ENCODE data around the gene PSMB8.

The PSMB8 gene

GRCh38 chr6:32796848-32797776 lies 46.7 kb downstream of the PSMB8 start:
- peak; percentile 47 for DNase-seq (ENCODE audit: low spot score)

- no peak for DNase-seq (ENCODE audit: low spot score)
These were observed 49.3 kb downstream of the PSMB8 start for GRCh38 chr6:32794510-32794909.

- no peak for DNase-seq (ENCODE audit: low spot score)
These were observed 50.9 kb downstream of the PSMB8 start for GRCh38 chr6:32792901-32793435.

Measured in RKO (cell line).